Colonic mucosa (tissue), 4 donors: ENCODE measurements around the gene CCNY. TPM values are rescaled to one million over a fixed set of nuclear protein-coding genes. Genes with fewer than 3 reads are reported as not detected.

Source experiments
- DNase-seq: peaks from one replicate; pipeline ENCODE4 v3.0.0-alpha.2; 2020
- H3K27ac ChIP-seq: fragments of 200-600 bp; one replicate; pipeline ENCODE4 v1.8.0; 2021
- H3K27me3 ChIP-seq: fragments of 200-600 bp; one replicate; pipeline ENCODE4 v1.8.0; 2021
- H3K36me3 ChIP-seq: fragments of 200-600 bp; one replicate; pipeline ENCODE4 v1.8.0; 2021
- H3K4me1 ChIP-seq: fragments of 200-600 bp; one replicate; pipeline ENCODE4 v1.8.0; 2021; ENCODE audit warnings: mild to moderate bottlenecking
- H3K4me3 ChIP-seq: fragments of 200-600 bp; one replicate; pipeline ENCODE4 v1.8.0; 2021
- H3K9ac ChIP-seq, 2 donors: one replicate each; pipeline ENCODE4 v1.7.0; 2013; ENCODE audit warnings: control low read depth in 2 of 2, low read depth in 2 of 2, low read length in 2 of 2
- H3K9me3 ChIP-seq: fragments of 200-600 bp; one replicate; pipeline ENCODE4 v1.8.0; 2021
- intact Hi-C: fragments of 100-400 bp; cut with DNase I; formaldehyde crosslinking; loops from one replicate; pipeline ENCODE4 v1.14.1; 2022
- total RNA-seq, 2 donors: library from RNA; stranded (reverse); fragmentation: NEBNext Ultra II Directional in 1 of 2; extraction: Animal tissue kit (Norgen Biotek cat#: 25700) in 1 of 2; gene quantifications; one replicate each; pipeline ENCODE4 v1.2.1, GENCODE V29; 2021
- TF ChIP-seq, protein P1 (sequence below): fragments of 200-600 bp; IDR thresholded peaks from one replicate; pipeline ENCODE4 v1.8.0; 2022; ENCODE audit warnings: antibody characterized with exemption, mild to moderate bottlenecking
- donor health status: healthy.
- donor health status: DM: no; HTN: no; CAD: no.
- donor health status: DM: no; HTN: no; CAD: no.

The CCNY gene
- total RNA-seq, 2 donors from 2014 or later, result 43.5 to 68.6 TPM

DNA sequence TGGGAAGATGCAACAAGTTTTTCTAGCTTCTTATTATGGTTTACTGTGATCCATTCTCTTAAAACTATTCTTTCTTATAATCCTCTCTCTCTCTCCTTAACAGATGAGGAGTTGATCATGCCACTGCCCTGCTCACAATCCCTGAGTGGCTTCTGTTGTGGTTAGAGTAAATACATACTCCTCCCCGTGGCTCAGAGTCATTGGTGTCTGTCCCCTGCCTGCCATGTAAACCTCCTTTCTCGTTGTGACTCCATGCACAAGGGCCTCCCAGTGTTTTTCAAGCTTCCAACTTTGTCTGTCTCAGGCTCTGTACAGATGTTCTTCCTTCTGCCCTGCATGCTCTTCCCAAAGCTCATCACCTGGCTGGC is 20.4 kb downstream of the CCNY start:
- TF ChIP-seq, protein P1, sequence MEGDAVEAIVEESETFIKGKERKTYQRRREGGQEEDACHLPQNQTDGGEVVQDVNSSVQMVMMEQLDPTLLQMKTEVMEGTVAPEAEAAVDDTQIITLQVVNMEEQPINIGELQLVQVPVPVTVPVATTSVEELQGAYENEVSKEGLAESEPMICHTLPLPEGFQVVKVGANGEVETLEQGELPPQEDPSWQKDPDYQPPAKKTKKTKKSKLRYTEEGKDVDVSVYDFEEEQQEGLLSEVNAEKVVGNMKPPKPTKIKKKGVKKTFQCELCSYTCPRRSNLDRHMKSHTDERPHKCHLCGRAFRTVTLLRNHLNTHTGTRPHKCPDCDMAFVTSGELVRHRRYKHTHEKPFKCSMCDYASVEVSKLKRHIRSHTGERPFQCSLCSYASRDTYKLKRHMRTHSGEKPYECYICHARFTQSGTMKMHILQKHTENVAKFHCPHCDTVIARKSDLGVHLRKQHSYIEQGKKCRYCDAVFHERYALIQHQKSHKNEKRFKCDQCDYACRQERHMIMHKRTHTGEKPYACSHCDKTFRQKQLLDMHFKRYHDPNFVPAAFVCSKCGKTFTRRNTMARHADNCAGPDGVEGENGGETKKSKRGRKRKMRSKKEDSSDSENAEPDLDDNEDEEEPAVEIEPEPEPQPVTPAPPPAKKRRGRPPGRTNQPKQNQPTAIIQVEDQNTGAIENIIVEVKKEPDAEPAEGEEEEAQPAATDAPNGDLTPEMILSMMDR, result no peak
- Histone ChIP-seq H3K27ac (no peak overlapping the region), H3K9ac (no peak overlapping the region), H3K4me1 (no peaks in the 10 kb centered on the region), H3K27me3 (no peaks in the 10 kb centered on the region), H3K9me3 (no peaks in the 10 kb centered on the region), H3K36me3 (no peaks in the 10 kb centered on the region), H3K4me3 (no peak overlapping the region)
- no peak for DNase-seq
- intact Hi-C loops, result no loop called here

DNA sequence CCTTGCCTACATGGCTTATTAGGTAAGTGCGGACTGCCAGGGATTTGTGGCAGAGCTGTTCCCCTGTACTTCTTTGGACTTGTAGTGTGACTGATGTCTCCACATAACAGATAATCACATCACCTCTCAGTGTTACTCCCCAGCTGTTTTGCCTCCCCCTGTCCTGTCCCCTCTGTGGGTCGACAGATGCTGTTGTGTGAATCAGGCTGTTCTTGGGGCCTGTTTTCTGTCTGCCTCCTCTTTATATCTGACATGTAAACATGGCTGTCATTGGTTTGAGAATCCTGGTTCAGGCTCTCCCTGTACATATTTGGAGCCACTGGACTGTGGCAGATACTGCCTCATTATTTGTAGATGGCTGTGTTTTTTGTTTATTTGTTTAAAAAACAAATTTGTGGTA is 22.7 kb downstream of the CCNY start:
- DNase-seq, result no peak
- Histone ChIP-seq H3K27me3 (no peaks in the 10 kb centered on the region), H3K27ac (no peak overlapping the region), H3K9me3 (no peaks in the 10 kb centered on the region), H3K4me3 (no peak overlapping the region), H3K4me1 (no peaks in the 10 kb centered on the region), H3K36me3 (no peaks in the 10 kb centered on the region), H3K9ac (no peak overlapping the region)
- TF ChIP-seq, protein P1, result no peak
- intact Hi-C loops, result no loop called here

DNA sequence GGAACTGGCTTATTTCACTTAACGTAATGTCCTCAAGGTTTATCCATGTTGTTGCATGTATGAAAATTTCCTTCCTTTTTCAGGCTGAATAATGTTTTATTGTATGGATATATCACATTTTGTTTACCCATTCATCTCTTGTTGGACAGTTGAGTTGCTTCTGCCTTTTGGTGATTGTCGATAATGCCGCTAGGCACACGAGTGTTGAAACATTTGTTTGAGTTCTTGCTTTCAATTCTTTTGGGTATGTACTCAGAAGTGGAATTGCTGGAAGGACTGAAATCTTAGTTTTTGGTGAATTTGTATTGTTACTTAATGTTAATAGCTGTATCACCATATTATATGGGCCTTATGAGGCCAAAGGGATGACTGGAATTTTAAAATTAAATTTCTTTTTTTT is 23.6 kb downstream of the CCNY start:
- Histone ChIP-seq H3K4me3 (no peak overlapping the region), H3K27me3 (no peaks in the 10 kb centered on the region), H3K36me3 (no peaks in the 10 kb centered on the region), H3K27ac (no peak overlapping the region), H3K9ac (no peak overlapping the region), H3K9me3 (no peaks in the 10 kb centered on the region), H3K4me1 (no peaks in the 10 kb centered on the region)
- DNase-seq, result no peak
- TF ChIP-seq, protein P1, result no peak
- intact Hi-C loops, result no loop called here

DNA sequence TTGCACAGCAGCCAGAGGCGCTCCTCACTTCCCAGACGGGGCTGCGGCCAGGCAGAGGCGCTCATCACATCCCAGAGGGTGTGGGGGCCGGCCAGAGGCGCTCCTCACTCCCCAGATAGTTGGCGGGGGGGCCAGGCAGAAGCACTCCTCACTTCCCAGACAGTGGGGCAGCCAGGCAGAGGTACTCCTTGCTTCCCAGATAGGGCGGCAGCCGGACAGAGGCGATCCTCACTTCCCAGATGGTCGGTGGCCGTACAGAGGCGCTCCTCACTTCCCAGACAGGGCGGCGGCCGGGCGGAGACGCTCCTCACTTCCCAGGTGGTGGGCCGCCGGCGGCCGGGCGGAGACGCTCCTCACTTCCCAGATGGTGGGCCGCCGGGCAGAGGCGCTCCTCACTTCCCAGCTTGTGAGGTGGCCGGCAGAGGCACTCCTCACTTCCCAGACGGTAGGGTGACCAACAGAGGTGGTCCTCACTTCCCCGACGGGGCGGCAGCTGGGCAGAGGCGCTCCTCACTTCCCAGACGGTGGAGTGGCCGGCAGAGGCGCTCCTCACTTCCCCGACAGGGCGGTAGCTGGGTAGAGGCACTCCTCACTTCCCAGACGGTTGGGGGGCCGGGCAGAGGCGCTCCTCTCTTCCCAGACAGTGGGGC is 26.5 kb downstream of the CCNY start:
- Histone ChIP-seq H3K36me3 (no peaks in the 10 kb centered on the region), H3K9me3 (no peaks in the 10 kb centered on the region), H3K9ac (no peak overlapping the region), H3K4me1 (no peaks in the 10 kb centered on the region), H3K4me3 (no peak overlapping the region), H3K27me3 (no peaks in the 10 kb centered on the region), H3K27ac (no peak overlapping the region)
- DNase-seq, result no peak
- intact Hi-C loops, result no loop called here
- TF ChIP-seq, protein P1, result no peak

DNA sequence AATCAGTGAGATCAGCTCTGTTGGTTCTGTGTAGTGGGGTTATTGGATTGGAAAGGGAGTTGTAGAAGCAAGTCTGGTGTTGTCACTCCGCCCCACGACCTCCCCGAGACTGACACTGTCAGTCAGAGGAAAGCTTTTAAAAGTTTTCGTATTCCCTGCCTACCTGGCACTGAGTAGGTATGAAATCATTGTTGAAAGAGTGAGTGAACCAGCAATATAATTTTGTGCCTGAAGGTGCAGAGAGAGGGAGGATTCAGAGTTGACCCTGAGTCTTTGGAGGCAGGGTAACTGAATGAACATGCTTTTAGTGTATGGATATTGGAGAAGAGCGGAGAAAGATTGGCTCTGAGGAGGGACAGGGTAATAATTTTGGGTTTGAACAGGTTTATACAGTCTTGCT is 27.3 kb downstream of the CCNY start:
- no peak overlapping the region for H3K9ac ChIP-seq
- DNase-seq, result no peak
- intact Hi-C loops, result no loop called here
- H3K4me3 ChIP-seq, result no peak overlapping the region
- no peaks in the 10 kb centered on the region for H3K36me3 ChIP-seq
- H3K27ac ChIP-seq, result no peak overlapping the region
- H3K27me3 ChIP-seq, result no peaks in the 10 kb centered on the region
- no peaks in the 10 kb centered on the region for H3K4me1 ChIP-seq
- no peaks in the 10 kb centered on the region for H3K9me3 ChIP-seq
- TF ChIP-seq, protein P1, result no peak
